Ishikawa (cell line): ENCODE measurements around the gene OR5B12.

Source experiments
- CEBPB ChIP-seq: IDR thresholded peaks from 2 replicates; pipeline ENCODE4 v1.6.1; 2012
- FOXM1 ChIP-seq: IDR thresholded peaks from 2 replicates; pipeline ENCODE4 v1.6.1; 2012; ENCODE audit warnings: low read depth, borderline replicate concordance
- TAF1 ChIP-seq: IDR thresholded peaks from 2 replicates; pipeline ENCODE4 v1.6.1; 2012; ENCODE audit warnings: low read depth, mild to moderate bottlenecking
- ZBTB7A ChIP-seq: IDR thresholded peaks from 2 replicates; pipeline ENCODE4 v1.6.1; 2012; ENCODE audit warnings: low read depth
- TF ChIP-seq, protein P1 (sequence below): IDR thresholded peaks from 2 replicates; pipeline ENCODE4 v1.6.1; 2012; ENCODE audit warnings: low read depth, mild to moderate bottlenecking
- TF ChIP-seq, protein P2 (sequence below): IDR thresholded peaks from 2 replicates; pipeline ENCODE4 v1.6.1; 2012

DNA sequence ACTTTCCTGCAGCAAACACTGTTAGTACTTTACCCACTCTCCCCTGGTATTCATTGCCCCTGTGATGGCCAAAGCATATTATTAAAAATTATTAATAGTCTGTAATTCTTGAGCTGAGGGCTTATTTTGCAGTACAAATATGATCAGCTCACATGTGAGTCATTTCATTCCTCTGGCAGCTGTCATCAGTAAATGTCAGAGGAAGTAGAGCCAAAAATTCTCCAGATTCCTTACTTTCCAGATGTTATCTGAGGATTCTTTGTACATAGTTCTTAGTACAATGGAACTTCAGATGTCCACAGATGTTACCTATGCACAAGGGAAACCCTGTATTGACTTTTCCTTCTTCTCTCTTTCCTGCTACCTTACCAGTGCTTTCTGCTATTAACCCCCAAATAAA lies 47.8 kb downstream of the OR5B12 start:
- TF ChIP-seq, protein P1, sequence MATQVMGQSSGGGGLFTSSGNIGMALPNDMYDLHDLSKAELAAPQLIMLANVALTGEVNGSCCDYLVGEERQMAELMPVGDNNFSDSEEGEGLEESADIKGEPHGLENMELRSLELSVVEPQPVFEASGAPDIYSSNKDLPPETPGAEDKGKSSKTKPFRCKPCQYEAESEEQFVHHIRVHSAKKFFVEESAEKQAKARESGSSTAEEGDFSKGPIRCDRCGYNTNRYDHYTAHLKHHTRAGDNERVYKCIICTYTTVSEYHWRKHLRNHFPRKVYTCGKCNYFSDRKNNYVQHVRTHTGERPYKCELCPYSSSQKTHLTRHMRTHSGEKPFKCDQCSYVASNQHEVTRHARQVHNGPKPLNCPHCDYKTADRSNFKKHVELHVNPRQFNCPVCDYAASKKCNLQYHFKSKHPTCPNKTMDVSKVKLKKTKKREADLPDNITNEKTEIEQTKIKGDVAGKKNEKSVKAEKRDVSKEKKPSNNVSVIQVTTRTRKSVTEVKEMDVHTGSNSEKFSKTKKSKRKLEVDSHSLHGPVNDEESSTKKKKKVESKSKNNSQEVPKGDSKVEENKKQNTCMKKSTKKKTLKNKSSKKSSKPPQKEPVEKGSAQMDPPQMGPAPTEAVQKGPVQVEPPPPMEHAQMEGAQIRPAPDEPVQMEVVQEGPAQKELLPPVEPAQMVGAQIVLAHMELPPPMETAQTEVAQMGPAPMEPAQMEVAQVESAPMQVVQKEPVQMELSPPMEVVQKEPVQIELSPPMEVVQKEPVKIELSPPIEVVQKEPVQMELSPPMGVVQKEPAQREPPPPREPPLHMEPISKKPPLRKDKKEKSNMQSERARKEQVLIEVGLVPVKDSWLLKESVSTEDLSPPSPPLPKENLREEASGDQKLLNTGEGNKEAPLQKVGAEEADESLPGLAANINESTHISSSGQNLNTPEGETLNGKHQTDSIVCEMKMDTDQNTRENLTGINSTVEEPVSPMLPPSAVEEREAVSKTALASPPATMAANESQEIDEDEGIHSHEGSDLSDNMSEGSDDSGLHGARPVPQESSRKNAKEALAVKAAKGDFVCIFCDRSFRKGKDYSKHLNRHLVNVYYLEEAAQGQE: no peak
- TF ChIP-seq CEBPB (no peak), TAF1 (no peak), ZBTB7A (no peak), FOXM1 (no peak)
- TF ChIP-seq, protein P2, sequence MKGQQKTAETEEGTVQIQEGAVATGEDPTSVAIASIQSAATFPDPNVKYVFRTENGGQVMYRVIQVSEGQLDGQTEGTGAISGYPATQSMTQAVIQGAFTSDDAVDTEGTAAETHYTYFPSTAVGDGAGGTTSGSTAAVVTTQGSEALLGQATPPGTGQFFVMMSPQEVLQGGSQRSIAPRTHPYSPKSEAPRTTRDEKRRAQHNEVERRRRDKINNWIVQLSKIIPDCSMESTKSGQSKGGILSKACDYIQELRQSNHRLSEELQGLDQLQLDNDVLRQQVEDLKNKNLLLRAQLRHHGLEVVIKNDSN: no peak
